ENCODE measurements around the gene CXCL11.

The CXCL11 gene

GRCh38 chr4:75997081-75997480 lies 38.8 kb downstream of the CXCL11 start:
- TF ChIP-seq NFIC (IDR thresholded peaks at IDR 0.05) (no peak), CREB1 (IDR thresholded peaks at IDR 0.05; ENCODE audit: low read depth) (no peak), RAD21 (IDR thresholded peaks at IDR 0.05; ENCODE audit: low read depth) (no peak), EP300 (IDR thresholded peaks at IDR 0.05; ENCODE audit: borderline replicate concordance) (no peak), YY1 (IDR thresholded peaks at IDR 0.05; ENCODE audit: low read depth) (no peak), CEBPB (IDR thresholded peaks at IDR 0.05) (no peak), USF1 (IDR thresholded peaks at IDR 0.05) (no peak), MAX (IDR thresholded peaks at IDR 0.05) (no peak), ZBTB7A (IDR thresholded peaks at IDR 0.05; ENCODE audit: low read depth) (no peak), TEAD4 (IDR thresholded peaks at IDR 0.05) (no peak), EGR1 (IDR thresholded peaks at IDR 0.05) (no peak)

GRCh38 chr4:75995727-75996126 lies 40.1 kb downstream of the CXCL11 start:
- TF ChIP-seq YY1 (IDR thresholded peaks at IDR 0.05; ENCODE audit: low read depth) (no peak), RAD21 (IDR thresholded peaks at IDR 0.05; ENCODE audit: low read depth) (peak; percentile 82)

GRCh38 chr4:75992462-75992861 lies 43.4 kb downstream of the CXCL11 start:
- TF ChIP-seq USF1 (IDR thresholded peaks at IDR 0.05) (no peak), MAX (IDR thresholded peaks at IDR 0.05) (no peak), CREB1 (IDR thresholded peaks at IDR 0.05; ENCODE audit: low read depth) (no peak), CEBPB (IDR thresholded peaks at IDR 0.05) (no peak), EP300 (IDR thresholded peaks at IDR 0.05; ENCODE audit: borderline replicate concordance) (no peak), TEAD4 (IDR thresholded peaks at IDR 0.05) (no peak), NFIC (IDR thresholded peaks at IDR 0.05) (no peak), ZBTB7A (IDR thresholded peaks at IDR 0.05; ENCODE audit: low read depth) (no peak), YY1 (IDR thresholded peaks at IDR 0.05; ENCODE audit: low read depth) (no peak), RAD21 (IDR thresholded peaks at IDR 0.05; ENCODE audit: low read depth) (no peak), TCF12 (IDR thresholded peaks at IDR 0.05; ENCODE audit: low read depth) (no peak), TAF1 (IDR thresholded peaks at IDR 0.05; ENCODE audit: low read depth) (no peak), FOXM1 (IDR thresholded peaks at IDR 0.05; ENCODE audit: borderline replicate concordance, low read depth) (no peak)

- TF ChIP-seq NFIC (IDR thresholded peaks at IDR 0.05) (no peak), USF1 (IDR thresholded peaks at IDR 0.05) (no peak), TEAD4 (IDR thresholded peaks at IDR 0.05) (no peak), REST (IDR thresholded peaks at IDR 0.05; ENCODE audit: low read depth) (no peak), RAD21 (IDR thresholded peaks at IDR 0.05; ENCODE audit: low read depth) (no peak), TAF1 (IDR thresholded peaks at IDR 0.05; ENCODE audit: low read depth) (no peak)
Observed at GRCh38 chr4:75989846-75990528, 45.9 kb downstream of the CXCL11 start.

GRCh38 chr4:75985116-75985515 lies 50.8 kb downstream of the CXCL11 start:
- no peak for TF ChIP-seq TEAD4 (IDR thresholded peaks at IDR 0.05)
- TF ChIP-seq FOXM1 (IDR thresholded peaks at IDR 0.05; ENCODE audit: borderline replicate concordance, low read depth): no peak
- no peak for TF ChIP-seq TCF12 (IDR thresholded peaks at IDR 0.05; ENCODE audit: low read depth)
- TF ChIP-seq YY1 (IDR thresholded peaks at IDR 0.05; ENCODE audit: low read depth): no peak
- TF ChIP-seq EP300 (IDR thresholded peaks at IDR 0.05; ENCODE audit: borderline replicate concordance): no peak
- TF ChIP-seq MAX (IDR thresholded peaks at IDR 0.05): no peak
- no peak for TF ChIP-seq REST (IDR thresholded peaks at IDR 0.05; ENCODE audit: low read depth)
- no peak for TF ChIP-seq TAF1 (IDR thresholded peaks at IDR 0.05; ENCODE audit: low read depth)

All from Ishikawa (cell line).